ENCODE data around the gene MAST4. TPM values are rescaled to one million over a fixed set of nuclear protein-coding genes. Genes with fewer than 3 reads are reported as not detected.
"Not testable (repeated sequence)": the region's sequence is repeated elsewhere in the genome, so short reads cannot be mapped to it uniquely, and the experiment has no call there.

The MAST4 gene
- polyA plus RNA-seq, 1 donor: 10.6 TPM

- DNase-seq (ENCODE audit: low read depth): no peak
Measured at GRCh38 chr5:66646570-66646969, 50.4 kb downstream of the MAST4 start.

GRCh38 chr5:66647146-66647856 is 51.1 kb downstream of the MAST4 start:
- DNase-seq (ENCODE audit: low read depth): no peak

DNA sequence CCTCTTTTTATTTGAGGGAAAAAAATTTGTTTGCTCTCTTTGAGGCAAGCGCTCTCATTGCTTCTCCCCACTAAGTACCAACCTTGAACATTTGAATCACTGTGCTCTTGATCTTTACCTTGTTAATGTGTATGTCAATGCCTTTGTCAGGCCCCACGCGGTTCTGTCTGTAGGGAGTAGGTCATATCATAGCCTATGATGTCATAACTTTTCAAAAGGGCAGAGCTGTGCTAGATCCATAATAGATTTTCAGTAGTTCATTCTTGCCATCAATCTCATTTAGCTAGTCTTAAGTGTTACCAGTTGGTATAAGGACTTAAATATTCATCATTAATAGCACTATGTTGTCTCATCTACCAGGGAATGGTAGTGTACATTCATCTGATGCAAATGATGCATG is 56.6 kb downstream of the MAST4 start:
- DNase-seq (ENCODE audit: low read depth): no peak

- no peak for DNase-seq (ENCODE audit: low read depth)
Measured at GRCh38 chr5:66653325-66653724, 57.1 kb downstream of the MAST4 start.

DNA sequence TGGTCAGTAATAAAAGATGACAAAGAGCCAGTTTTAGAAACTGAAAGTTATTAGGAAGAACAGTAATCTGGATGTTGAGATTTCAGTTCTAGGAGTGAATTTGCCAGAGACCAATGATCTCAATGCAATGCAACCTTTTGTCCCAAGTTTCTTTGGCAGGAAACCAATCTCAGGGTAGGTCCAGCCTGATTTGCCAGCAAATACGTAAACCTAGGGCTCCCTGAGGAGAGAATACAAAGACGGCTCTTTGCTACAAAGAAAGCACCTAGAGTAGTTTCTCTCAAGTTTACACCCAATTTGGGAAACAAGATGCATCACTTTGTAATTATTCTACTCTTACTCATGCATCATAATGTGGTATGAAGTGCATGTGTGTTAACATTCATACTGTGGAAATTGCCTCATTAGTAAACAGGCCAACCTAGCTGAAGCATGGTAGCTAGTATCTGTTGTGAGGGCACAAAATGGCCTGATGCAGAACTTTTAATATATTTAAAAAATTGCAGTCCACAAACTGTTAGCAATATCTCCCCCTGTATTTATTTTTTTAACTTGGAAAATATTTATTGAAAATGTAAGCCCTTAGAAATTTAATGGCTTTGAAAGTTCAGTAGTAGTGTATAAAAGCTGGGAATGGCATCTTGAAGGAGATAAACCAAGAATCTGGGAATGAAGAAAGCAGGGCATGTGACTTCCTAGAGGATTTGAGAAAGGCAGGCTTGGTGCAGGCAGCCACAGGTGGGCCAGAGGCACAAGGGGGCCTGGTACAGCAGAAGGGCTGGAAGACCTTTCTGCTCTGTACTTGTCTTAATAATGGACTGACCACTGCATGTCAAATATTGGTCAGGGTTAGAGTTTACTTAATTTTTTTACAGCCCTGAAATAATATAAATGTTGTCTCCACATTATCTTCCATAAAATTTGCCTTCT is 59.5 kb downstream of the MAST4 start:
- no peak for DNase-seq (ENCODE audit: low read depth)

- no peak for DNase-seq (ENCODE audit: low read depth)
Measured at GRCh38 chr5:66658516-66658915, 62.3 kb downstream of the MAST4 start.

DNA sequence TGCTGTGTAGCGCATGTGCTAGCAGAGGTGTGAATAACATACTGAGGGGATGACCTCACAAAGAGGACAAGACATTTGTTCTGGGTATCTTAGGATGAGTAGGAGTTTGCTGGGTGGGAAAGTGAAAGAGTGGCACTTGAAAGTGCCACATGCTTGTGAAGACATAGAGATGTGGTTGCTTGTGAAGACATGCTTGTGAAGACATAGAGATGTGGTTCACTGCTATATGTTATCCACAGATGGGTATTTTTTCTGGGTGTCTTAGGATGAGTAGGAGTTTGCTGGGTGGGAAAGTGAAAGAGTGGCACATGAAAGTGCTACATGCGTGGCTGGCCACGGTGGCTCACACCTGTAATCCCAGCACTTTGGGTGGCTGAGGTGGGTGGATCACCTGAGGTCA is 63.6 kb downstream of the MAST4 start:
- no peak for DNase-seq (ENCODE audit: low read depth)

DNA sequence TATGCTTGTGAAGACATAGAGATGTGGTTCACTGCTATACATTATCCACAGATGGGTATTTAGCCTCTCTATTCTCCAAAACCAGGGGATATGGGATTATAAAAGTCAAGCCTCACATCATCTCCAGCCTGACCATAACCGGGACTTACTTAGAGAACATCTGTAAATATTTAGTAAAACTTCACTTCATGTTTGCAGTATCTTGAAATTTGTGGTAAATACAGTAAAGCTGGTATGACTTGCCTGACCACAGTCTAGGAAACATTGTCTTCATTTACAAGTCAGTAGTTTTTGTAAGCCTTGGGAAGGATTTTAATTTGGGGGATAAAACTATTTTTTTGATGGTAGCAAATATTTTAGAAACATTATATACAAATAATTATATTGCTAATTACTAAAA is 64.2 kb downstream of the MAST4 start:
- DNase-seq (ENCODE audit: low read depth): no peak

- DNase-seq (ENCODE audit: low read depth): peak; percentile 4
Measured at GRCh38 chr5:66661149-66661548, 65.0 kb downstream of the MAST4 start.

GRCh38 chr5:66666778-66667177 is 70.6 kb downstream of the MAST4 start:
- no peak for DNase-seq (ENCODE audit: low read depth)

- DNase-seq (ENCODE audit: low read depth): no peak
Measured at GRCh38 chr5:66669086-66669861, 73.1 kb downstream of the MAST4 start.

GRCh38 chr5:66669862-66670195 is 73.6 kb downstream of the MAST4 start:
- DNase-seq (ENCODE audit: low read depth): no peak

DNA sequence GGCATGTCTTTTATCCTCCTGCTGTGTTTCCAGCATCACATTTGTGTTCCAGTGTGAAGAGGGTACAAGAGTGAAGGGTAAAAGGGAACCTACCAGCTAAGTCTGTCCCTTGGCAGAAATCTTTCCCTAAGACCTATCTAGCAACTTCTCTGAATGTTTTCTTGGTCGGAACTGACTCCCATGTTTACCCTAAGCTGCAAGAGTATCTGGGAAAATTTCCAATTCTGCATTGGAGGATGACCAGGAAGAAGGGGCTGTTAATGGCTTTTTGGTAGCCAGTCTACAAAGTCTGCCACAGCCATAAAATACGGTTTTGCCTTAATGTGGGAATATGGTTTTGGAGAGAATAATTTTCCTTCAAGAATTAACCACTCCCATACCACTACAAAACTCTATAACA is 75.1 kb downstream of the MAST4 start:
- DNase-seq (ENCODE audit: low read depth): no peak

DNA sequence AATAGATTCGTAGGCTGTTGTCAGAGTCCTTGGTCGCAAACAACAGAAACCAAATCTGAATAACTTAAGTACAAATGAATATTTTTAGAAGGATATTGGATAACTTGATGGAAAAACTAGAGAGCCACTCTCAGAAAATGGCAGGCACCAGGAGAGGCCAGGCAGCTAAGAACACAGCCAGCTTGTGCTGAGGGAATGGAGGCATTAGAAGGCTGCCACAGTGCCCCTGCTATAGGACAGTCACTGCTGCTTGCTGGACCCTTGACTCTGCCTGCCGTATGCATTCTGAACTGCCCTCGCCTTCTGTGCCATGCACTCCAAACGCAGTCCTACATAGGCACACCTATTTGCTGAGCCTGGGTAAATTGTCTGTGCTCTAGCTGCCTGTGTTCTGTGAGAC is 78.6 kb downstream of the MAST4 start:
- DNase-seq (ENCODE audit: low read depth): no peak

GRCh38 chr5:66675406-66675805 is 79.2 kb downstream of the MAST4 start:
- no peak for DNase-seq (ENCODE audit: low read depth)

GRCh38 chr5:66680221-66680620 is 84.0 kb downstream of the MAST4 start:
- no peak for DNase-seq (ENCODE audit: low read depth)

- DNase-seq (ENCODE audit: low read depth): no peak
Measured at GRCh38 chr5:66680804-66681203, 84.6 kb downstream of the MAST4 start.

DNA sequence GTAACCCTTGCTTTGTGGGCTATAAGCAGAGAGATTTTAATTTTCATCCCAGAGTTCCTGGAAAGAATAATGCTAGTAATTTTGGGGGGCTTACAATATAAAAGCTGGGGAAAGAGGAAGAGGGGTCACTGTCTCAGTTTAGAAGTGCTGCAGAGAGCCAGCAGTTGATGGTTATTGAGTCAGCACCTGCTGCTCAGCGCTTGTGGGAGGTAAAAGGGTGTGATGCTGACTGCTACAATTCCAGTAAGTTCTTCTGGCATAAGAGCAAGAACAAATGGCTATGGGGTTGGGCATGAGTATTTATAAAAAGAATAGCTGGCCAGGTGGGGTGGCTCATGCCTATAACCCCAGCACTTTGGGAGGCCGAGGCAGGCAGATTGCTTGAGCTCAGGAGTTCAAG is 88.5 kb downstream of the MAST4 start:
- no peak for DNase-seq (ENCODE audit: low read depth)

GRCh38 chr5:66689522-66690220 is 93.5 kb downstream of the MAST4 start:
- DNase-seq (ENCODE audit: low read depth): no peak

DNA sequence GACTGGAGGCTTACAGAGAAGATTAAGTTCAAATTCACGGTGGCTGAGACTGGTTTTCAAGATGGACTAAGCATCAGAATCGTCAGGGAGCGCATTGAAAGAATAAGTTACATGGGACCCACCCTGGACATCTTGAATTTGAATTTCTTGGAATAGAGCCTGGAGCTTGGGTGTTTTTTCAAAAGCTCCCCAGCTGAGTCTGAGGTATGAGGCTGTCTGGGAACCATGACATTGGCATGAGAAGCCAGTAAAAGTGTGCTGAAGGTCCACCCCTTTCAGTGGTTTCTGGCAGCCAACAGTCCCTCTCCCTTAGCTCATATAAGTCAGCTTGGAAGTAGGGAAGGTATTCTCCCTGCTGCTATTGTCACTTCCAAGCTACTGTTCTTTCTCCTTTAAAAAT is 97.8 kb downstream of the MAST4 start:
- DNase-seq (ENCODE audit: low read depth): no peak

GRCh38 chr5:66695840-66696239 is 99.6 kb downstream of the MAST4 start:
- DNase-seq (ENCODE audit: low read depth): not testable (repeated sequence)
